Endothelial cell of umbilical vein (primary cell): ENCODE results near the gene CAMK2B.
A peak's percentile ranks its signal among the peaks of the same experiment; 100 is the strongest.

Experiments used
- CTCF ChIP-seq, 2 donors: IDR thresholded peaks; 1 replicate in 1 of 2; 2 replicates in 1 of 2; pipeline ENCODE4 v1.5.1; 2011; ENCODE audit warnings: low read length in 2 of 2, mild to moderate bottlenecking in 2 of 2, moderate library complexity in 2 of 2, control low read depth in 1 of 2, inconsistent platforms in 1 of 2, low read depth in 1 of 2; ENCODE audit not compliant: insufficient read depth in 1 of 2; ENCODE audit errors: extremely low read depth in 1 of 2
- FOS ChIP-seq: IDR thresholded peaks from 2 replicates; pipeline ENCODE4 v1.6.1; 2011; ENCODE audit warnings: mild to moderate bottlenecking, low read length, moderate library complexity, borderline replicate concordance; ENCODE audit not compliant: insufficient read depth
- GATA2 ChIP-seq: IDR thresholded peaks from 2 replicates; pipeline ENCODE4 v1.7.0; 2011; ENCODE audit warnings: low read depth, mild to moderate bottlenecking, moderate library complexity, mixed read lengths, low read length; ENCODE audit not compliant: insufficient read length, insufficient read depth
- POLR2A ChIP-seq: IDR thresholded peaks from 2 replicates; pipeline ENCODE4 v1.6.1; 2012; ENCODE audit warnings: low read depth, mild to moderate bottlenecking, control low read depth, low read length
- POLR2AphosphoS5 ChIP-seq: IDR thresholded peaks from 2 replicates; pipeline ENCODE4 v1.6.1; 2012; ENCODE audit warnings: low read depth, mild to moderate bottlenecking, control low read depth, low read length, moderate library complexity; ENCODE audit not compliant: insufficient read depth

GRCh38 chr7:44348851-44349781, 23.7 kb upstream of the CAMK2B start:
- peak in 1 of 2 donors; percentile 16 for TF ChIP-seq CTCF (IDR thresholded peaks at IDR 0.05; ENCODE audit: extremely low read depth in 1 of 2, insufficient read depth in 1 of 2, low read depth in 1 of 2, low read length in 2 of 2)
- no peak for TF ChIP-seq POLR2AphosphoS5
- no peak for TF ChIP-seq FOS
- TF ChIP-seq POLR2A: no peak
- TF ChIP-seq GATA2: no peak
